ENCODE measurements around the gene IGSF6.

DNA sequence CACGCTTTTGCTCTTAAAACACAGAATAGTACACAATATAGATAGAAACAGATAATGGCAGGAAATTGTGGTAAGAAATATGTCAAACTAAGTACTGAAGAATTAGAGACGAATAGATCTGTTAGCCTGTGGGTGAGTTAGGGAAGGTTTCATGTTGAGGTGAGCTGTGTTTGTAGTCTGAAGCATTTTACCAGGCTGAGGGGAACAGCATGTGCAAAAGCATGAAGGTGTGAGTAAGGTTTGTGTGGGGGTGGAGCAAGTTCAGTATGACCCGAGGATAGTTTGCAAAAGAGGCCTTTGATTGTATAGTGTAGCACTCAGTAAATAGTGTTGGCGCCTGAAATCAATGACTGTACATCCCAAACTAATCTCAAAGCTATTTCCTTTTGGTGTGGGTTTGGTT lies 13.8 kb downstream of the IGSF6 start:
- TF ChIP-seq, protein P1, sequence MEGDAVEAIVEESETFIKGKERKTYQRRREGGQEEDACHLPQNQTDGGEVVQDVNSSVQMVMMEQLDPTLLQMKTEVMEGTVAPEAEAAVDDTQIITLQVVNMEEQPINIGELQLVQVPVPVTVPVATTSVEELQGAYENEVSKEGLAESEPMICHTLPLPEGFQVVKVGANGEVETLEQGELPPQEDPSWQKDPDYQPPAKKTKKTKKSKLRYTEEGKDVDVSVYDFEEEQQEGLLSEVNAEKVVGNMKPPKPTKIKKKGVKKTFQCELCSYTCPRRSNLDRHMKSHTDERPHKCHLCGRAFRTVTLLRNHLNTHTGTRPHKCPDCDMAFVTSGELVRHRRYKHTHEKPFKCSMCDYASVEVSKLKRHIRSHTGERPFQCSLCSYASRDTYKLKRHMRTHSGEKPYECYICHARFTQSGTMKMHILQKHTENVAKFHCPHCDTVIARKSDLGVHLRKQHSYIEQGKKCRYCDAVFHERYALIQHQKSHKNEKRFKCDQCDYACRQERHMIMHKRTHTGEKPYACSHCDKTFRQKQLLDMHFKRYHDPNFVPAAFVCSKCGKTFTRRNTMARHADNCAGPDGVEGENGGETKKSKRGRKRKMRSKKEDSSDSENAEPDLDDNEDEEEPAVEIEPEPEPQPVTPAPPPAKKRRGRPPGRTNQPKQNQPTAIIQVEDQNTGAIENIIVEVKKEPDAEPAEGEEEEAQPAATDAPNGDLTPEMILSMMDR (conservative IDR thresholded peaks at IDR 0.05; ENCODE audit: low read depth, low read length) = no peak
- no peak for TF ChIP-seq EZH2 (IDR thresholded peaks at IDR 0.05; ENCODE audit: low read length, unreplicated experiment)
